Liver (tissue), 9 donors: ENCODE data around the gene DHPS. TPM values are rescaled to one million over a fixed set of nuclear protein-coding genes. Genes with fewer than 3 reads are reported as not detected.
"Not testable (repeated sequence)": the region's sequence is repeated elsewhere in the genome, so short reads cannot be mapped to it uniquely, and the experiment has no call there.

Source experiments
- DNase-seq: peaks from one replicate; pipeline ENCODE4 v3.0.0-alpha.2; 2017; ENCODE audit warnings: low spot score
- H3K27ac ChIP-seq, 2 donors: one replicate each; pipeline ENCODE4 v1.7.0; 2013; ENCODE audit warnings: inconsistent platforms in 2 of 2, low read length in 2 of 2, control low read depth in 1 of 2, low read depth in 1 of 2, mild to moderate bottlenecking in 1 of 2
- H3K27me3 ChIP-seq, 4 donors: one replicate each; pipeline versions ENCODE4 v1.6.1 to v1.7.0; 2013; ENCODE audit warnings: low read length in 3 of 4, inconsistent platforms in 1 of 4, mild to moderate bottlenecking in 1 of 4, moderate library complexity in 1 of 4; ENCODE audit not compliant: control insufficient read depth in 4 of 4, insufficient read depth in 4 of 4
- H3K36me3 ChIP-seq, 4 donors: one replicate each; pipeline versions ENCODE4 v1.6.1 to v1.7.0; 2013; ENCODE audit warnings: low read length in 3 of 4, mild to moderate bottlenecking in 3 of 4, low read depth in 1 of 4, moderate library complexity in 1 of 4; ENCODE audit not compliant: control insufficient read depth in 4 of 4, insufficient read depth in 3 of 4
- H3K4me1 ChIP-seq, 4 donors: one replicate each; pipeline versions ENCODE4 v1.6.1 to v1.7.0; 2013; ENCODE audit warnings: low read length in 3 of 4, mild to moderate bottlenecking in 3 of 4, moderate library complexity in 1 of 4; ENCODE audit not compliant: control insufficient read depth in 4 of 4, insufficient read depth in 4 of 4
- H3K4me3 ChIP-seq, 3 donors: one replicate each; pipeline versions ENCODE4 v1.6.1 to v1.7.0; 2013; ENCODE audit warnings: low read length in 3 of 3, control low read depth in 1 of 3, low read depth in 1 of 3, mild to moderate bottlenecking in 1 of 3
- H3K9ac ChIP-seq, 2 donors: one replicate each; pipeline ENCODE4 v1.7.0; 2013; ENCODE audit warnings: low read length in 2 of 2, mild to moderate bottlenecking in 2 of 2, moderate library complexity in 2 of 2, control low read depth in 1 of 2, low read depth in 1 of 2
- H3K9me3 ChIP-seq, 4 donors: one replicate each; pipeline versions ENCODE4 v1.6.1 to v1.7.0; 2013; ENCODE audit warnings: low read length in 3 of 4; ENCODE audit not compliant: control insufficient read depth in 4 of 4
- CTCF ChIP-seq: fragments of 150-350 bp; IDR thresholded peaks from 2 replicates; pipeline ENCODE4 v1.5.1; 2017; ENCODE audit warnings: improper control_type of control experiment, low read depth, low read length; ENCODE audit not compliant: missing input control
- EGR1 ChIP-seq, 2 donors: IDR thresholded peaks; 2 replicates each; pipeline ENCODE4 v1.6.1; 2016 to 2018; ENCODE audit warnings: antibody characterized with exemption in 2 of 2, low read depth in 2 of 2
- FOXA1 ChIP-seq: IDR thresholded peaks from 2 replicates; pipeline ENCODE4 v1.6.1; 2016; ENCODE audit warnings: antibody characterized with exemption
- FOXA2 ChIP-seq: IDR thresholded peaks from 2 replicates; pipeline ENCODE4 v1.6.1; 2016; ENCODE audit warnings: antibody characterized with exemption
- GABPA ChIP-seq, 2 donors: IDR thresholded peaks in 1 of 2; conservative IDR thresholded peaks in 1 of 2; 2 replicates each; pipeline ENCODE4 v1.6.1; 2016; ENCODE audit warnings: antibody characterized with exemption in 2 of 2, mild to moderate bottlenecking in 1 of 2, moderate library complexity in 1 of 2
- HNF4A ChIP-seq, 2 donors: conservative IDR thresholded peaks; 2 replicates each; pipeline ENCODE4 v1.6.1; 2016; ENCODE audit warnings: antibody characterized with exemption in 2 of 2, mild to moderate bottlenecking in 2 of 2
- HNF4G ChIP-seq: IDR thresholded peaks from 2 replicates; pipeline ENCODE4 v1.6.1; 2016; ENCODE audit warnings: antibody characterized with exemption
- JUND ChIP-seq, 2 donors: IDR thresholded peaks; 2 replicates each; pipeline ENCODE4 v1.6.1; 2016; ENCODE audit warnings: antibody characterized with exemption in 2 of 2
- MAX ChIP-seq: IDR thresholded peaks from 2 replicates; pipeline ENCODE4 v1.6.1; 2016; ENCODE audit warnings: antibody characterized with exemption
- NR2F2 ChIP-seq: IDR thresholded peaks from 2 replicates; pipeline ENCODE4 v1.6.1; 2016; ENCODE audit warnings: antibody characterized with exemption
- RAD21 ChIP-seq, 2 donors: IDR thresholded peaks; 2 replicates each; pipeline ENCODE4 v1.6.1; 2016; ENCODE audit warnings: antibody characterized with exemption in 2 of 2, mild to moderate bottlenecking in 2 of 2
- REST ChIP-seq: IDR thresholded peaks from 2 replicates; pipeline ENCODE4 v1.6.1; 2016; ENCODE audit warnings: antibody characterized with exemption, mild to moderate bottlenecking
- RXRA ChIP-seq, 2 donors: IDR thresholded peaks; 2 replicates each; pipeline ENCODE4 v1.6.1; 2017 to 2018; ENCODE audit warnings: antibody characterized with exemption in 2 of 2, mild to moderate bottlenecking in 1 of 2
- SP1 ChIP-seq: IDR thresholded peaks from 2 replicates; pipeline ENCODE4 v1.6.1; 2018; ENCODE audit warnings: antibody characterized with exemption, mild to moderate bottlenecking
- YY1 ChIP-seq: IDR thresholded peaks from 2 replicates; pipeline ENCODE4 v1.6.1; 2016; ENCODE audit warnings: antibody characterized with exemption, mild to moderate bottlenecking
- WGBS: extraction: QIAGEN DNeasy Blood & Tissue Kit; methylation state at CpG from one replicate; pipeline ENCODE4 v1.1.7; 2013; 5-methylcytosine and 5-hydroxymethylcytosine counted together
- polyA plus RNA-seq, 2 donors: library from polyadenylated mRNA; stranded (reverse) in 1 of 2; unstranded in 1 of 2; fragments of 200-250 nt in 1 of 2; fragments of >200 nt in 1 of 2; fragmentation: Nextera tagmentation in 1 of 2; extraction: Ambion mirVana in 1 of 2; gene quantifications; one replicate each; pipeline versions ENCODE4 v1.2.1 to v1.2.3, GENCODE V29; 2013 to 2015
- total RNA-seq, 2 donors: library from RNA; depleted of rRNA; stranded (reverse); fragments of >200 nt; gene quantifications; one replicate each; pipeline ENCODE4 v1.2.3, GENCODE V29; 2014
- donor health status: healthy.
- donor health status: healthy.
- donor health status: healthy.
- donor health status: healthy.
- donor health status: healthy.

DHPS gene
- total and polyA plus RNA-seq, 4 donors, result 29.1 to 53.9 (median 42.6) TPM

- H3K9me3 ChIP-seq, result no peaks in the 10 kb centered on the region
- H3K4me3 ChIP-seq, result no peak overlapping the region
- H3K36me3 ChIP-seq, result peaks cover 10 to 42% (median 17%) of the 10 kb centered on the region in 4 donors
- H3K4me1 ChIP-seq, result peaks cover 6 to 25% (median 22%) of the 10 kb centered on the region in 4 donors
- TF ChIP-seq RXRA (IDR thresholded peaks at IDR 0.05) (no peak), CTCF (no peak), NR2F2 (no peak), MAX (no peak), EGR1 (IDR thresholded peaks at IDR 0.05; ENCODE audit: low read depth in 2 of 2) (no peak), FOXA1 (no peak), SP1 (no peak), HNF4A (conservative IDR thresholded peaks at IDR 0.05) (no peak), GABPA (IDR thresholded peaks at IDR 0.05 in 1 of 2, conservative IDR thresholded peaks at IDR 0.05 in 1 of 2) (no peak), FOXA2 (no peak), RAD21 (IDR thresholded peaks at IDR 0.05) (no peak), REST (no peak), YY1 (no peak), JUND (IDR thresholded peaks at IDR 0.05) (no peak)
- no peak for DNase-seq
- no peak overlapping the region for H3K27ac ChIP-seq
- no peaks in the 10 kb centered on the region for H3K27me3 ChIP-seq
- no peak overlapping the region for H3K9ac ChIP-seq
- 88% methylated on average over 3 of the region's 3 CpGs for WGBS
Measured at GRCh38 chr19:12715929-12716328, 34.2 kb upstream of the DHPS start.

GRCh38 chr19:12715102-12715501 lies 33.4 kb upstream of the DHPS start:
- TF ChIP-seq MAX, result no peak
- TF ChIP-seq CTCF, result no peak
- TF ChIP-seq FOXA2, result no peak
- TF ChIP-seq YY1, result no peak
- TF ChIP-seq SP1, result no peak
- TF ChIP-seq RAD21 (IDR thresholded peaks at IDR 0.05), result no peak
- no peak for TF ChIP-seq HNF4G
- H3K36me3 ChIP-seq, result peaks cover 13 to 49% (median 22%) of the 10 kb centered on the region in 4 donors
- H3K9ac ChIP-seq, result no peak overlapping the region
- DNase-seq, result no peak
- WGBS, result 93% methylated on average over 15 of the region's 15 CpGs
- peaks cover 4 to 17% (median 14%) of the 10 kb centered on the region in 4 donors for H3K4me1 ChIP-seq
- H3K27ac ChIP-seq, result no peak overlapping the region
- no peak overlapping the region for H3K4me3 ChIP-seq
- H3K27me3 ChIP-seq, result no peaks in the 10 kb centered on the region
- no peaks in the 10 kb centered on the region for H3K9me3 ChIP-seq

GRCh38 chr19:12713304-12713703 lies 31.6 kb upstream of the DHPS start:
- not testable (repeated sequence) for H3K27ac ChIP-seq, DNase-seq, H3K4me3 ChIP-seq, H3K9ac ChIP-seq, H3K9me3 ChIP-seq, H3K27me3 ChIP-seq
- 94% methylated on average over 9 of the region's 9 CpGs for WGBS
- Histone ChIP-seq H3K36me3 (peaks cover 23 to 56% (median 25%) of the 10 kb centered on the region in 4 donors), H3K4me1 (peaks cover 4 to 15% (median 14%) of the 10 kb centered on the region in 4 donors)

GRCh38 chr19:12712077-12712476 lies 30.4 kb upstream of the DHPS start:
- DNase-seq, result not testable (repeated sequence)
- H3K36me3 ChIP-seq, result peaks cover 24 to 54% (median 25%) of the 10 kb centered on the region in 4 donors

More at GRCh38 chr19:12712077-12712476, 30.4 kb upstream of the DHPS start:
- H3K4me3 ChIP-seq, H3K27me3 ChIP-seq, H3K27ac ChIP-seq, H3K9ac ChIP-seq, H3K9me3 ChIP-seq: not testable (repeated sequence)
- 51% methylated on average over 11 of the region's 14 CpGs for WGBS
- peaks cover 4 to 15% (median 14%) of the 10 kb centered on the region in 4 donors for H3K4me1 ChIP-seq
